Measurements from ENCODE around the gene LIPJ. TPM values are rescaled to one million over a fixed set of nuclear protein-coding genes. Genes with fewer than 3 reads are reported as not detected.

The LIPJ gene
- total and polyA plus RNA-seq, 2 of the 13 experiments (the other 11 are each of a cell fraction or from before 2014, with no cell fraction given) = not detected

DNA sequence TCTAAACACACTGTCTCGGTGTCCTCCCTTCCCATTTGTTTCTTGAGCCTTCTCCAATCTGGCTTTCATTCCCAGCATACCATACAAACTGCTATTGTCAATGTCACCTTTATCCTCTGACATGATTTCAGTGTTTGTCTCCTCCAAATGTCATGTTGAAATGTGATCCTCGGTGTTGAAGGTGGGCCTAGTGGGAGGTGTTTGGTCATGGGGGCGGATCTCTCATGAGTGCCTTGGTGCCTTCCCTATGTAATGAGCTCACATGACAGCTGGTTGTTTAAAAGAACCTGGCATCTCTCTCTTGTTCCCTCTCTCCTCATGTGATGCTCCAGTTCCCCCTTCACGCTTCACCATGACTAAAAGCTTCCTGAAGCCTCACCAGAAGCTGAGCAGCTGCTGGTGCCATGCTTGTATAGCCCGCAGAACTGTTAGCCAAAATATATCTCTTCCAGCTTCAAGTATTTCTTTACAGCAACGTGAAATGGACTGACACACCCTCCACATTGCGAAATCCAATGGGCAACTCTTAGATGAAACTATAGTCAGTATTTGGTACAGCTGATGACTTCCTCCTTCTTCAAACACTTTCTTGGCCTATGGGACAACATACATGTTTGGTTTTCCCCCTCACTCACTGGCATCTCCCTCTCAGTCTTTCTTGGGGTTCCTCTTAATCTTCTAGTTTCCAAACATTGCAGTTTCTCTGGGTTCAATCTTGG is 31.2 kb upstream of the LIPJ start:
- no TSS peak for BruUV-seq (replicated peaks)
- Histone ChIP-seq H3K79me2 (ENCODE audit: insufficient read depth, low read length) (no peaks in the 10 kb centered on the region), H3K4me3 (replicated peaks in 1 of 3; ENCODE audit: insufficient read depth in 1 of 3, low read depth in 2 of 3, low read length in 3 of 3) (no peak overlapping the region), H4K20me1 (ENCODE audit: insufficient read depth, low read length) (no peaks in the 10 kb centered on the region), H3K4me1 (ENCODE audit: insufficient read depth, low read length) (no peaks in the 10 kb centered on the region), H3K27me3 (ENCODE audit: control insufficient read depth in 1 of 2, insufficient read depth in 2 of 2, low read length in 2 of 2) (no peaks in the 10 kb centered on the region), H3K9ac (ENCODE audit: insufficient read depth, low read depth, low read length) (no peak overlapping the region), H2AFZ (ENCODE audit: low read length) (no peak overlapping the region), H3K4me2 (ENCODE audit: low read depth, low read length) (no peak overlapping the region), H3K9me3 (ENCODE audit: low read length) (no peaks in the 10 kb centered on the region), H3K27ac (ENCODE audit: extremely low read length, insufficient read depth, low read length) (no peak overlapping the region), H3K36me3 (replicated peaks in 1 of 2; ENCODE audit: control insufficient read depth in 1 of 2, insufficient read depth in 2 of 2, low read length in 2 of 2) (no peaks in the 10 kb centered on the region)
- ATAC-seq = no peak
- TF ChIP-seq CEBPB (IDR thresholded peaks at IDR 0.05; ENCODE audit: borderline replicate concordance, low read depth, low read length) (peak; percentile 58; the same call in 1 of the 2 replicates), ZNF598 (CRISPR knock-in tag; IDR thresholded peaks at IDR 0.05; ENCODE audit: borderline replicate concordance) (no peak)
- WGBS (ENCODE audit: low lambda C conversion rate) = 19% methylated on average over 7 of the region's 7 CpGs
- POLR2A ChIA-PET = no interaction called here
- intact Hi-C loops (cut with micrococcal nuclease; ENCODE audit: unreplicated experiment) (loop anchor here (10.0 kb wide), 1 partner anchor 441 kb away; no protein-coding TSS in a partner anchor), in situ Hi-C loops (cut with HindIII; ENCODE audit: extremely low pct_ligation_motif_present, low pct_unique_long_range_greater_than_20kb) (loop anchor here (10.0 kb wide), 1 partner anchor 701 kb away; no protein-coding TSS in a partner anchor)
- no peak for FAIRE-seq
- DNase-seq (ENCODE audit: low spot score) = no peak
- CTCF ChIA-PET (ENCODE audit: low intra/inter-chr PET ratio, low total read pairs) = no interaction called here

DNA sequence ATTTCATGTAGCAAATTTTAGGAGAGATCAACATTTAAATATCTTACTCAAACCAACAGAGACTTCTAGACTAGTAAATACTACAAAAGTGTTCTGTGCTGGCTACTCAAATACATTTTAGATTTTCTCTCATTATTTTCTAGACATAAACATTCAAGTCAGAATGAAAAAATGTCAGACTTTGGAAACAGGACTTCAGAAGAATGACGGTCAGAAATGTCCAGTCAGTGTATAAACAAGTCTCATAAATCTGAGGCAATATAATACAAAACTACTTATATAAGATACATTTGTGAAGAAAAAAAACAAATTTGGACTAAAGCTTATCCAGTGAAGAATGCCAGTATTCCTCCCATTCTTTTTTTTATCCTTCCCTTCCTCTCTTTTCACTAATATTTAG is 29.3 kb upstream of the LIPJ start:
- in situ Hi-C loops (cut with HindIII; ENCODE audit: extremely low pct_ligation_motif_present, low pct_unique_long_range_greater_than_20kb) = loop anchor here (10.0 kb wide), 1 partner anchor 702 kb away; no protein-coding TSS in a partner anchor
- CTCF ChIA-PET (ENCODE audit: low intra/inter-chr PET ratio, low total read pairs) = no interaction called here
- intact Hi-C loops (cut with micrococcal nuclease; ENCODE audit: unreplicated experiment) = loop anchor here (10.0 kb wide), 1 partner anchor 442 kb away; no protein-coding TSS in a partner anchor

More for the DNA sequence above, 29.3 kb upstream of the LIPJ start:
- no peak overlapping the region for H3K27ac ChIP-seq (ENCODE audit: extremely low read length, insufficient read depth, low read length)
- TF ChIP-seq, protein P1, sequence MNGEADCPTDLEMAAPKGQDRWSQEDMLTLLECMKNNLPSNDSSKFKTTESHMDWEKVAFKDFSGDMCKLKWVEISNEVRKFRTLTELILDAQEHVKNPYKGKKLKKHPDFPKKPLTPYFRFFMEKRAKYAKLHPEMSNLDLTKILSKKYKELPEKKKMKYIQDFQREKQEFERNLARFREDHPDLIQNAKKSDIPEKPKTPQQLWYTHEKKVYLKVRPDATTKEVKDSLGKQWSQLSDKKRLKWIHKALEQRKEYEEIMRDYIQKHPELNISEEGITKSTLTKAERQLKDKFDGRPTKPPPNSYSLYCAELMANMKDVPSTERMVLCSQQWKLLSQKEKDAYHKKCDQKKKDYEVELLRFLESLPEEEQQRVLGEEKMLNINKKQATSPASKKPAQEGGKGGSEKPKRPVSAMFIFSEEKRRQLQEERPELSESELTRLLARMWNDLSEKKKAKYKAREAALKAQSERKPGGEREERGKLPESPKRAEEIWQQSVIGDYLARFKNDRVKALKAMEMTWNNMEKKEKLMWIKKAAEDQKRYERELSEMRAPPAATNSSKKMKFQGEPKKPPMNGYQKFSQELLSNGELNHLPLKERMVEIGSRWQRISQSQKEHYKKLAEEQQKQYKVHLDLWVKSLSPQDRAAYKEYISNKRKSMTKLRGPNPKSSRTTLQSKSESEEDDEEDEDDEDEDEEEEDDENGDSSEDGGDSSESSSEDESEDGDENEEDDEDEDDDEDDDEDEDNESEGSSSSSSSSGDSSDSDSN (CRISPR knock-in tag; IDR thresholded peaks at IDR 0.05) = no peak
- TF ChIP-seq NR3C1 (CRISPR knock-in tag; IDR thresholded peaks at IDR 0.05) (no peak), MED8 (CRISPR knock-in tag; IDR thresholded peaks at IDR 0.05; ENCODE audit: insufficient replicate concordance) (no peak), TBX3 (IDR thresholded peaks at IDR 0.05; ENCODE audit: borderline replicate concordance) (no peak), KAT7 (CRISPR knock-in tag; IDR thresholded peaks at IDR 0.05; ENCODE audit: borderline replicate concordance) (no peak), GTF3A (CRISPR knock-in tag; conservative IDR thresholded peaks at IDR 0.05) (no peak)
- TF ChIP-seq, protein P2, sequence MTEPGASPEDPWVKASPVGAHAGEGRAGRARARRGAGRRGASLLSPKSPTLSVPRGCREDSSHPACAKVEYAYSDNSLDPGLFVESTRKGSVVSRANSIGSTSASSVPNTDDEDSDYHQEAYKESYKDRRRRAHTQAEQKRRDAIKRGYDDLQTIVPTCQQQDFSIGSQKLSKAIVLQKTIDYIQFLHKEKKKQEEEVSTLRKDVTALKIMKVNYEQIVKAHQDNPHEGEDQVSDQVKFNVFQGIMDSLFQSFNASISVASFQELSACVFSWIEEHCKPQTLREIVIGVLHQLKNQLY (CRISPR knock-in tag; IDR thresholded peaks at IDR 0.05) = no peak
- TF ChIP-seq, protein P3, sequence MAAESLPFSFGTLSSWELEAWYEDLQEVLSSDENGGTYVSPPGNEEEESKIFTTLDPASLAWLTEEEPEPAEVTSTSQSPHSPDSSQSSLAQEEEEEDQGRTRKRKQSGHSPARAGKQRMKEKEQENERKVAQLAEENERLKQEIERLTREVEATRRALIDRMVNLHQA (CRISPR knock-in tag; IDR thresholded peaks at IDR 0.05) = no peak
- TF ChIP-seq, protein P4, sequence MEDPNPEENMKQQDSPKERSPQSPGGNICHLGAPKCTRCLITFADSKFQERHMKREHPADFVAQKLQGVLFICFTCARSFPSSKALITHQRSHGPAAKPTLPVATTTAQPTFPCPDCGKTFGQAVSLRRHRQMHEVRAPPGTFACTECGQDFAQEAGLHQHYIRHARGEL (CRISPR knock-in tag; IDR thresholded peaks at IDR 0.05) = no peak
- TF ChIP-seq, protein P5, sequence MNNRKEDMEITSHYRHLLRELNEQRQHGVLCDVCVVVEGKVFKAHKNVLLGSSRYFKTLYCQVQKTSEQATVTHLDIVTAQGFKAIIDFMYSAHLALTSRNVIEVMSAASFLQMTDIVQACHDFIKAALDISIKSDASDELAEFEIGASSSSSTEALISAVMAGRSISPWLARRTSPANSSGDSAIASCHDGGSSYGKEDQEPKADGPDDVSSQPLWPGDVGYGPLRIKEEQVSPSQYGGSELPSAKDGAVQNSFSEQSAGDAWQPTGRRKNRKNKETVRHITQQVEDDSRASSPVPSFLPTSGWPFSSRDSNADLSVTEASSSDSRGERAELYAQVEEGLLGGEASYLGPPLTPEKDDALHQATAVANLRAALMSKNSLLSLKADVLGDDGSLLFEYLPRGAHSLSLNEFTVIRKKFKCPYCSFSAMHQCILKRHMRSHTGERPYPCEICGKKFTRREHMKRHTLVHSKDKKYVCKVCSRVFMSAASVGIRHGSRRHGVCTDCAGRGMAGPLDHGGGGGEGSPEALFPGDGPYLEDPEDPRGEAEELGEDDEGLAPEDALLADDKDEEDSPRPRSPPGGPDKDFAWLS (CRISPR knock-in tag; IDR thresholded peaks at IDR 0.05; ENCODE audit: borderline replicate concordance) = no peak
- no peaks in the 10 kb centered on the region for H3K36me3 ChIP-seq (replicated peaks in 1 of 2; ENCODE audit: control insufficient read depth in 1 of 2, insufficient read depth in 2 of 2, low read length in 2 of 2)
- no TSS peak for BruUV-seq (replicated peaks)
- 5% methylated on average over 1 of the region's 1 CpG for WGBS (ENCODE audit: low lambda C conversion rate)
- no peaks in the 10 kb centered on the region for H3K79me2 ChIP-seq (ENCODE audit: insufficient read depth, low read length)
- no peaks in the 10 kb centered on the region for H4K20me1 ChIP-seq (ENCODE audit: insufficient read depth, low read length)
- H3K27me3 ChIP-seq (ENCODE audit: control insufficient read depth in 1 of 2, insufficient read depth in 2 of 2, low read length in 2 of 2) = no peaks in the 10 kb centered on the region
- no peak for DNase-seq (ENCODE audit: low spot score)
- no peak overlapping the region for H3K9ac ChIP-seq (ENCODE audit: insufficient read depth, low read depth, low read length)
- no peak for ATAC-seq
- no peak for FAIRE-seq
- no peak overlapping the region for H3K4me3 ChIP-seq (replicated peaks in 1 of 3; ENCODE audit: insufficient read depth in 1 of 3, low read depth in 2 of 3, low read length in 3 of 3)
- H3K4me2 ChIP-seq (ENCODE audit: low read depth, low read length) = no peak overlapping the region
- no peak overlapping the region for H2AFZ ChIP-seq (ENCODE audit: low read length)
- no peaks in the 10 kb centered on the region for H3K4me1 ChIP-seq (ENCODE audit: insufficient read depth, low read length)
- no peaks in the 10 kb centered on the region for H3K9me3 ChIP-seq (ENCODE audit: low read length)
- POLR2A ChIA-PET = no interaction called here
